ENCODE measurements around the gene FSTL4.

Gene FSTL4

DNA sequence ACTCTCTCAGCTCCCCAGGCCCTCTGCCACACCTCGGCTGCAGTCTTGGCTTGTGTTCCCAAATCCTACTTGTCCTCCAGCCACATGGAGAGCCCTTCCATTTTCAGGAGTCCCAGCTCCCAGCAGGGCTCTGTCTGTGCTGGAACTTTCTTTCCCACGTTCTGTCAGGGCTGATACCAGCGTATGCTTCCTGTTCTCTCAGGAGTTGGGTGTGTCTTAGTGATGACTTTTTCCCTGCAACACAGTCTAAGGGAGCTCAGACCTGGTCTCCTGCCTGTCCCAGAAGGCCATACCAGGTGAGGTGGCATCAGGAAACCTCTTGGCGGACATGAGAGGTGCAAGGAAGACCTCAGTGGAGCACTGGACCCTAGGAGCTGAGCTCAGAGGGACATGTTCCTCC lies 334.0 kb downstream of the FSTL4 start:
- DNase-seq: no peak

DNA sequence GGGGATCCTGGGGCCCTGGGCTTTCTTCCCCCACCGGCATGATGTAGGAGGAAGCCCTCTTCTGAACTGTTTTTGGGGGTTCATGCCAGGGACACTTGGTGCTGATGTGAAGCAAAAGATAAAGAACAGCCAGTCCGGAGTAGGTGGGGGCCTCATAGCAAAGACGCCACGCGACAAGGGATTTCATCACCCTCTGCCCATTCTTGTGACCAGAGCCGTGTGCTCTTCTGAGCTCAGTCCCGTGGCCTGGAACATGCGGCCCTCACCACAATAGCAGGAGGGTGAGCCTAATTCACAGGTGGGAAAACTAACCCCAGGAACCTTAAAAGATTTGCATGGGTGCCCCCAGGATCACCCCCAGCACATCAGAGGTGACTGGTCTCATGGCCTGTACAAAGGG lies 334.6 kb downstream of the FSTL4 start:
- no peak for DNase-seq

DNA sequence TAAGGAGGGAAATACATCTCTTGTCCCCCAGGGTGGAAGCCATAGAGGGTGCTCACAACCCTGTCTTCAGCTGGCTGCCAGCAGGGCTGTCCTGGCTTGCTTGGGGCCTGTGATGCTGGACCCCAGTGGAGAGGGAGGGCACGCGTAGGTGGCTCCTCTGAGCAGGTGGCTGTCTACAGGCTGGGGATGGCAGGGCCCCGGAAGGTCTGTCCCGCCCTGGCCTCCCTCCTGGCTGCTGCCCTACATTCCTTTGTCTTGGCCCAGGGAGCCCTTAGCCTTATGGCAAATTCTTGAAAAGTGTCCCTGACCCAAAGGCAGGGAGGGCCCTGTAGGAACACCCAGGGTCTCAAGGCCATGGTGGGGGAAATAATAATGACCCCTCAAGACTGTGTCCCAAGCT lies 336.2 kb downstream of the FSTL4 start:
- DNase-seq: no peak

DNA sequence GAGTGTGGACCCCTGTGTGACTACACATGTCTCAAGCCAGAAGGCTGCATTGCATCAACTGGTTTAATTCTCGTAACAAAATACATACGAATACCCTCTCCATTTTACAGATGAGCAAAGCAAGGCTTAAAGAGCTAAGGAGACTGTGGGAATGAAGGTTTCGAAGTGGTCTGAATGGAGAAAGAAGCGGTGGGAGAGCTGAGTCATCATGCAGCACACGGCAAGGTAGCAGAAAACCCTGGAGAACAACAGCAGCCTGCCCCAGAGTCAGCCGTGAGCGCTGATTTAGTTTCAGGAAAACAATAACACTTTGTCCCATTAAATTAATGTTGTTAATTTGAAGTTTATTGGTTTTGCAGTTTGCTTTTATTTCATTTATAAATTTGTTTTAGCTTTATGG lies 336.7 kb downstream of the FSTL4 start:
- DNase-seq: no peak

DNA sequence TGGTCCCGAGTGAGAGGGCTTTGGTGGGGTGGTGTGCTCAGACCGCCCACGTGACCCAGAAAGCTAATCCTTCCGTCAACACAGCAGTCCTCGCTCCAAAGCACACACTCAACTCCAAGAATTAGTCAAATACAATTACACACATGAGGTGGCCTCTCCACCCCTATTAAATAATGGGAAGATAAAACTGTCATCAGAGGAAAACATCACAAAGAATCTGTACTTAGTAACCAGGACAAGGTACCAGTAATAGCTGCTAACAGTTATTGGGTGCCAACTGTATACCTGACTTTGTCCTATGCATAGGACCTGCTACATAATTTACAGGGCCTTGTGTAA lies 337.8 kb downstream of the FSTL4 start:
- DNase-seq: no peak

DNA sequence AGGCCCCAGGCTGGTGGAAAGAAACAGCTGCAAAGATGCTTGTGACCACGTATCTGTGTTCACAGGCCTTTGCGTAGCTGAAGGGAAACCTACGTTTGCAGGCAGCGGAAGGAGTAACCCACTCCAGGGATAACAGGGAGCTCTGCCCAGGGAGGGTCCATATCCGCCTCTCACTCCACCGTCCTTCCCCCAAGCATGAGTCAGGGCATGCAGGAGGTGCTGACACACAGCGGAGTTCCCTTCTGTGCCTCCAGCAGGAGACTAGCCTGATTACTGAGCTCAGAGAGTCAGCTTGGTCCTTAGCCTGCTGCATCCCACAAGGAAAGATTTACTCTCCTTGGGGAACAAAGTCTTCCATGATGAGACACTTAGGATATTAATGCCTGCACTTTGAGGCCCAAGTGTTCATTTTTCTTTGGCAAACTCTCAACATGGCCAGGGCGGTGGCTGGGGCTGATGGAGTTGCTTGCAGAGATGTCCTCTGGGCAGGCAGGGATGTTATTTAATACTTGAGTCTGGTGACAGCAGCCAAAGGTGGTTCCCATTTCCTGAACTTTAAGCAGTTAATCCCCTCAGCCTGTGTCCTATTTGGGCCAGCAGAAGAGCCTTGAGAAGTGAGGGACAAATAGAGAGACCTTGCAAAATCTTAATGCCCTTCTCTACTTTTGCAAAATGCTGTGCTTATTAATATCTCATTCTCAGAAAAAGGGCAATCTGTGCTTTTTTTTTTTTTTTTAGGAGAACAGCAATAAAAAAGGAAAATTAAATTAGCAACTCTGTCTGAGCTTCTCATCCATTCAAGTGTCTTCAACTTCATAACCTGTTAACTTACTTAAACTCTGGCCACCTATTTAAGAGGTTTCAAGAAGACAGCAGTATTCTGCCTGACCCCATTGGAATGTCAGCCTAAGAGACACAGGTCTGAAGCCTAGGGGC lies 338.4 kb downstream of the FSTL4 start:
- no peak for DNase-seq

DNA sequence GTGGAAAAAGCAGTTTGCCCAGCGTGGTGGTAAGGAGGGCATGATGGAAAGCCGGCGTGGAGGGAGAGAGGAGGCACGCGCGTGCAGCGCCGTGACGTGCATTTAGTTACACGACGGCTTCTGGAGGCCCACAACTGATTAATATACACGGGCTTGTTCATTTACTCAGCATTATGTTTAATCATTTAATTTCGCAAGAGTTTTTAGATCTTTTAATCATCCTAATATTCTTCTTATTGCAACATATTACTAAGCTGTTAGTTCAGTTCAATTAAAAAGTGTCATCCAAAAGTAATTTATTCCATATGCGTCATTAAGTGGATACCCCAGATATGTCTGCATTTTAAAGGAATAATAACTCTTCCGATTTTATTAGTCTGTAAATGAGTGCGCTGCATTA lies 340.0 kb downstream of the FSTL4 start:
- DNase-seq: no peak

DNA sequence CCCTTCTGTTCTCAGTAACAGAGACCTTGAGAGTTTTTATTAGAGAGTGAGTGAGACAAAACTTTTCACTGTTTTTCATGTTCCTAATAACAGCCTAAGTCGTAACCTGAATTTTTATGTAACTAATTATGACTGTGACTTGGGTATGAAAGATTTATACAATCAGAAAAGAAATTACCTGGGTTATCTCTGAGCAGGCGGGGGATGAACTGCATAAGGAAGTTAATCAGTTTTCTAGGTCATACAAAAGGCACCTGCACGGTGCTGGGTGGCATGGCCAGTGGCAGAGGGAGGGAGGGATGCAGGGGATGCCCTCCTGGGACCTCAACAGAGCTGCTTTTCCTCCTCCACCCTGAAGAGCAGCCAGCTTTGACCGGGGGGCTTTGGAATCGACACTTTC lies 340.7 kb downstream of the FSTL4 start:
- no peak for DNase-seq

DNA sequence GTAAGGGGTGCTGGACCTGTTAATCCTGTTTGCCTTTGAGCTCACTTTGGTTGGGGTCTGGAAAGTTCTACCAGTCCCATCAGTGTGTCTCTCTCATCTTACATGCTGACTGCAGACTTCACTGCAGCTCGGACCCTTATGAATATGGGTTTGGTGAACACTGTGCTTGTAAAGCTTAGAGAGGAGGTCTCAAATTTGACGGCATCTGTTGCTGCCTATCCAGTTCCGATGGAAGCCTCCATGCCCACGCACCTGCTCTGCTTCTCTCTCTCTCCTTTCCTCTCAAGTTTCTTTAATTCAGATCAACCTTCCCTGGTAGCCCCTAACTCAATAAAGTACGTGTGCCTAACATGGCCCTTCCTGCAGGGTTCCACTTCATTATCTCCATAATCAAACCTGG lies 342.6 kb downstream of the FSTL4 start:
- DNase-seq: no peak

DNA sequence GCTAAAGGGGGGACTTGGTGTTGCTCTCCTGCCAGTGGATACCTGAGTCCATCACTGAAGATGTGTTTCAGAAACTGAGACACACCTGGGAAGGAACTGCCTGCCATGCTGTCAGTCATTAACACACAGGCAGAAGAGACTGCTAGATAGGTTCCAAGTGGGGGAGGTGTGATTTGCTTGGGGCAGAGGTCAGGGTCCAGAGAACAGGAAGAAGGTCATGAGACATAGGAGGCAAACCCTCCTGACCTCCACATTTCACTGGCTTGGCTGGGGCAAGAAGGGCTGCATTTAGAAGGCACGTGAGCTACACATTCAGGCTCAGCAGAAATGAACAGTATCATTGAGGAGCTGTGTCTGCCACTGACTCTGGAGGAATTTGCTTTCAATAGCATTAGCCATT lies 344.7 kb downstream of the FSTL4 start:
- DNase-seq: no peak

DNA sequence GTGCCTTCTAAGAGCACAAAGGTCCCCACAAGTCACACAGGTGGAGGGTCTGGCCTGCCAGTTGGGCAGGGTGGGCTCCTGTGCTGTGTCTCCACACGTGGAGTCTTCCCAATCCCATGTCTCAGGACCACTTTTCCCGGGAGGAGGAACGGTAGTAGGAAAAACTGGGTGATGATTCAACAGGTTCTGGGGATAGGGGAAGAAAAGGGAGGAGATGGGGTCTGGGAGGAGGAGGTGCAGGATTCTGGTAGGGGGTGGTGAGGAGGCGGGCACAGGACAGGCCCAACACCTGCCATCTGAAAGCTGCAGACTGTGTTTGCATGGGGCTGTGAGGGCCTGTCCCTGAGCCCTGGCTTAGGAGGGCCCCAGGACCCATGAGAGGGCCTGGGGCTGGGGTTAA lies 345.4 kb downstream of the FSTL4 start:
- no peak for DNase-seq

DNA sequence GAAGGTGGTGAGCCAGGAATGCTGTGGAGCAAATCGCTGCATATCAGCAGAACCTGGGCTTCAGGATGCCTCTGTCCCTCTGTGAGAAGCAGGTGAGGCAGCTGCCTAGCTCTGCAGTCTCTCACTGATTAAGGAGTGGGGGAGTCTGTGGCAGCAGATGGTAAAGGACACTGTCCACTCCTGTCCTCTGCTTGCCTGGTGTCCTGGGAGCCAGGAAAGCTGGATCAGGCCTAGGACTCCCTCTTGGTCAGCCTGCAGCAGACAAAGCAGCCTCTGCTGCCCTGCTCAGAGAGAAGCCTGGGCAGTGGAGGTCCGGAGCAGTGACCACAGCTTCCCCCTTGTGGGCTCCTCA lies 345.8 kb downstream of the FSTL4 start:
- DNase-seq: no peak

DNA sequence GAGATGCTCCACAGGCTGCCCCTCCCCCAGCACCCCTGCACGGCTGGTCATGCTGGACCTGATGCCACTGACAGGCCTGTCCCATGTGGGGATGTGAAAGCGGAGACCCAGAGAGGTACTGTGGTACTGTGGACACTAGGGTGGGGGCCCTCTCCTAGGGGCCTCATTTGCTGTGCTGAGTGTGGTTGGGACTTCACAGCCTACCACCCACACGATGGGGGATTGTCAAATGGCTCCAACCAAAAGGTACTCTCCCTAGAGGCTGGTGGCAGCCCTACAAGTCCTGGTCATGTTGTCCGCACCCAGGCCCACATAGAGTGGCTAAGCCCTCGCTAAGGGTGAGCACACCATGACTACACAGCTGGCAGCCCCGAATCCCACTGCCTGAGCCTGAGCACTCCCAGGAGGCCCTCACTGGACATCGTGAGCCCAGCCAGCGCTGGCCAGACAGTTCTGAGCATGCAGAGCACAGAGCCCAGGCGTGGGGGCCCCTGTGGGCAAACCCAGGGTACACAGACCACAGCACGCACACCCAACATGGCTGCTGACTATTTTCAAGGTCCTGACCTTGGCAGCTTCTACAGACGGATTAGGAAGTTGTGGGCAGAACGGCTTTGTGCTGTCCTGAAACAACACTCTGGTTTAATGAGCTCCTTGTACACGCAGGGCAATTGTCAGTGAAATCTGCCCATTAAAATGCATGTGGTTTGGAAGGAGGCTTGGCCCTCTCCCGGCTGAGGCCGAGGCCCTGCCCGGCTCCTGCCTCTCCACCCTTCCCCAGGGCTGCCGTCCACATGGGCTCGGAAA lies 346.4 kb downstream of the FSTL4 start:
- no peak for DNase-seq

DNA sequence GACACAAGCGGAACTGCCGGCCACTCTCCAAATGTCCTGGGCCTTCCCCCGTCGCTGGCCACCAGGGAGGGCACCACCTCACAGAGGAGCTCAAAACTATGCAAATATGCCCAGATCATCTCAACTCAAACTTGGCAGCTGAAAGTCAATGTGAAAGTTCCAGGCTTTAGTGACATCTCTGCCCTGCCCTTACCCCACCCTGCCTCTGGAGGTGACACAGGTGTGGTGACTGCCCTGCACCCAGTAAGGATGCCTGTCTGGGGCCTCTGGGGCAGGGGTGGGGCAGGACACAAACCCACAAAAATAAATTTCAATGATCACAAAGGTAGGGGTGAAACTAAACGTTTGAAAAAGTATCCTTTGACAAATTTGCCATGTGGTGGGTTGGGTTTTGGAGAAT lies 347.1 kb downstream of the FSTL4 start:
- no peak for DNase-seq

DNA sequence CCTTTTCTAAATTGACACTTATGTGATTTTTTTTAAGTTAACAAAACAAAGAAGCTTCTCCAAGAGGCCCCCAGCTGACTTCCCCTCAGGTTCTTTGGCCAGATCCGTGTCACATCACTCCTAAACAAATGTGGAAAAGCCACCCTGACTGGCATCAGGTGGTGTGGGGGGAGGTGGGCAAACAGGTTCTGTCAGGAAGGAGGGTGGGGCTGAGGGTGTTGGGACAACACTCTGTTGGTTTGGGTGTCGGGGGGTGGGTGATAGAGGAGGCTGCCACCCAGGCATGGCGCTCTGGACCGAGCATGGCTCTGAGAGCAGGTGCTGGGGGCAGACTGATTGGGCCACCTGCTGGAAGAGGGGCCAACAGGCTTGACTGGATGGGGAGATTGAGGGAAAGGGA lies 349.7 kb downstream of the FSTL4 start:
- no peak for DNase-seq

DNA sequence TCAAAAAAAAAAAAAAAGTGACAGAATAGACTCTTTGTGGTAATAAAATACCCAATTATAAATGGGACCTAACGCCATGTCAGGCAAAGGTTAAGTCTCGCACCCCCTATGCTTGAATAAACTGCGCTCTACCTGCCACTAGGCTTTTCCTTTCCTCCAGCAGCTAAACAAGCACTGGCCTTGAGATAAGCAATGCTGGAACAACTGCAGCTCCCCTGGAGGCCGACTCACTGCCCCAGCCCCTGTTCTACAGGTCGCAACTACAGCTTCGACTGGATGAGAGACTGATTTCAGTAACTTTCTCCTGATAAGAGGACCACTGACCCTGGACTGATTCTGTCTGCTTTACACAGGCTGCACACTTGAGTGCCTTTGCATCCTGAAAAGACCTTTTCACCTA lies 350.3 kb downstream of the FSTL4 start:
- DNase-seq: no peak

DNA sequence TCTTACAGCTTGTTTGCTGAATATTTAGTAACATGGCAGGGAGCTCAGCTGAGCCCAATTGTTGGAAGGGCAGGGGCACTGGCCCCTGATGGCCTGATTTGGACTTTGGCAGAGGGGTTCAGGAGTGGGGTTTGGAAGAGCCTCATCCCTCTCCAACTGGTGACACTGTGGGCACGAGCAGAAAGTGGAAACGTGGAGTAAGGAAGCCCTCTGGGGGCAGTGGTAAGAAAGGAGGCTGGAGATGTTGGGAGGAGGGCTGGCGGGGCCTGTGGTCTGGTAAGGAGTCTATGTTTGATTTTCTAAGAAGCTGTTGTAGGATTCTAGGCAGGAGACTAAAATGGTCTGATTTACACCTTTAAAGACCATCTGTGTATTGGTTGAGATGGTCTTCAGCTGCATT lies 351.6 kb downstream of the FSTL4 start:
- no peak for DNase-seq

DNA sequence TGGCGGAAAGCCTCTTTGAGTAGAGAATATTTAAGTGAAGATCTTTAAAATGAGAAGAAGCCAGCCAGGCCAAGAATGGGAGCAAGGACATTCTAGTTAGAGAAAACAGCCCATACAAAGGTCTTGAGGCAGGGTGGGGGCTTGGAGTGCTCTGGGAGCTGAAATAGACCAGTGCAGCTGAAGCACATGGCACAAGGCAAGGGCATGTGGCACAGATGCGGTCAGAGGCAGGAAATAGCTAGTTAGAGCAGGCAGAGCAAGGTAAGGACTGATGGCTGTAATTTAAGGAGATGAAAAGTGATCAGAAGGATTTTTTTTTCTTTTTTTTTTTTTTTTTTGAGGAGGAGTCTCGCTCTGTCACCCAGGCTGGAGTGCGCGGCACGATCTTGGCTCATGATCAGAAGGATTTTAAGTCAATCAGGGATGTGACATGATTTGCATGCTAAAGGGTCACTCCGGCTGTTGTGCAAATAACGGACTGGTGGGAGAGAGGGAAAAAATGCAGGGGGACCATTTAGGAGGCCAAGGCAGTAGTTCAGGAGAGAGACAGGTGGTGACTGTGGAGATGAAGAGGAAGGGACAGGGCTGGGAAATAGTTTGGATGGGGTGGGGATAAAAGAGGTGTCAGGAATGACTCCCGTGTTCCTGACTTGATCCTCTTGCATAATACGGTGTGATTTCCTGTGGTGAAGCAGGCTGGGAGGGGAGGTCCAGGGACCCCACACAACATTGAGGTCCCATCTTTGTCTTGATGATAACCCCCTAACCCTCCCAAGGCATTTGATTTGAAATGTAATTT lies 352.9 kb downstream of the FSTL4 start:
- no peak for DNase-seq

DNA sequence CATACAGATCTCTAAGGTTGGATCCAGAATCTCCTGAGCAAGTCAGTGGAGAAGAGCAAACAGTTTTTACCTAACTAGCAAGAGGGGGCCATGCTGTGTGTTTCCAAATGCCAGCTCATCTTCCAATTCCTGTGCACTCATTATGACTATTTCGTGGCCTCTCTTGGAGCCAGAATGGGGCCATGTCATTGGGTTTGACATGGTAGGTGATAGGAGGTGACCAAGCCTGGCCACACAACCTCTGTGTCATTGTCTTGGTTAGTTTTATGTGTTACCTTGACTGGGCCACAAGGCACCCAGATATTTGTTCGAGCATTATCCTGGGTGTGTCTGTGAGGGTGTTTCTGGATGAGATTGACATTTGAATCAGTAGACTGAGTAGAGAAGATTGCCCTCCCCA lies 354.4 kb downstream of the FSTL4 start:
- no peak for DNase-seq

DNA sequence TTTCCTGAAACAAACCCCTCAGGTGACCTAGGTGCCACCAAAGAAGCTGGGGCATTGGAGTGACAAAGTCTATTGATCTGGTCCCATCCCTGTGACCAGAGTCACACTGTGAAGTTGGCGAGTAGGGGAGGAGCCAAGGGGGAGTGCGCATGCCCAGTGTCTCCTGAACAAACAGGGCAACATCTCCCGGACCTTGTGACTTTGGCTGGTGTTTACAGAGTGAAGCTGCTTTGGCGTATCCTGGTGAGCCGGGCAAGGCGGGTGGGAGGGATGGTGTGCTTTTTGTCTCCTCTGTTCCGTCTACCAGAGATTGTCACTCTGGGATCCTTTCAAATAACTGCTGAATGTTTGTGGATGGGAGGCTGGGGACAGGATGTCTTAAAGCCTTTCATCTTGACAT lies 356.1 kb downstream of the FSTL4 start:
- no peak for DNase-seq

DNA sequence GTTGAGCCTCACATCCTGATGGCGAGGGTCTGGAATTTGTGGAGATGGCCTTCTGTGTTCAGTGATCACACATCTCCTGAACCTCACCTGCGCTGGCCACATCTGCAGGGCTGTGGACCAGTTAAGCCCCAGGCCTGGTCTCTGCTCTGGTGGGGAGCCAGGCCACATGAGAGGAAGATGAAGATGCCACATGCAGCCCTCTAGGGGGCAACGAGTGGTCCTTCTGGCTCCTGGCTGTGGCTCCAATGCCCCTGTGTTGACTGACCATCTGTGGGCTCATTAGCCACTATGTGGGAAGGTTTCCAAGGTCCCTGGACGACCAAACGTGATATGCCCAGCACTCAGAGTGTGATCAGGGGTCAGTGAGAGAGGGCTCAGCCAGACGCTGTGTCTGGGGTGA lies 357.5 kb downstream of the FSTL4 start:
- no peak for DNase-seq

DNA sequence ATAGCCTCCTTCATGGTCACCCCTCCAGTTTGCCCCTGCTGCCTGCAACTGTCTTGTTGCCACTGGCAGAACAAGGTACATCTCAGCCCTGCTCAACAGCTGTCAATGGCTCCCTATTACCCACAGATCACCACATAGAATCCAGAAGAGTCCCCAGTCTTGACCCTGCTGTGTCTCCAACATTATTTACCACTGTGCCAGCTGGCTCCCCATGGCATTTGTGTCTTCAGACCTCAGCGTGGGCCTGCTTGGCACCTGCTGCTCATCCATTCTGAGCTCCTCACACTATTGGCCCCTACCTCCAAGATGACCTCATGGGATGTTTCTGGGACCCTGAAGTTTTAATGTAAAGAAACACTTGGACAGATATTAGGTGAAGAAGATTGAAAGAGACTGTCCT lies 358.7 kb downstream of the FSTL4 start:
- DNase-seq: no peak

DNA sequence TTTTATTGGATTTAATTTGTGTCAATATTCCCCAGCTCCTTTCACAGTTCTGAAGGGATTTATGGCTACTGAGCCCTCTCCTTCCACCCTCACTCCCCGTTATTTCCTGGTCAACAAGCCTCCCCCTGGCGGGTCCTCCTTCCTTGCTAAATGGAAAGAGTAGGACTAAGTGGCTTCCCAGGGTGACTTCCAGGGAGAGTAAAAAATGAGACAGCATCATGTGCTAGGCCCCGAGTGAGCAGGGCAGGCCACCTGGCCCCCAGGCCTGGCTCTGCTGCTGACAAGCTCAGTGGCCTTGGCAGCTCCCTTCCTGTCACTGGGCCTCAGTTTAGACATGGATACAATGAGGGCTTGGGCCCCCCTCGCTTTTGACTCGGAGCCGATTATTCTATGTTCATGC lies 359.3 kb downstream of the FSTL4 start:
- DNase-seq: no peak

DNA sequence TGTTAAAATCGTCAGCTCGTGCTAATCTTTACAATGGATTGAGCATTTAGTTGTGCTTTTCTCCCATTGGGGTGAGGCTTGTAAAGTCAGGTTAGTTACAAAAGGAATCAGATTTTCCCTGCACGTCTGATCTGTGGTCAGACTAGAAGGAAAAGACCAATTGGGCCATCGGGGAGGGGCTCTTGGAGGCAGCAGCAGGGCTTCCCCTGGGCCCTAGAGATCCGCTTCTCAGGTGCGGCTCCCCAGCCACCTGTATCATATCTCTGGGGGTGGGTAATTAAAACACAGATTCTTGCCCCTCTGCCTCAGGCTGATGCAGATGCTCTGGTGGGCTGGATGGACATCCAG lies 360.2 kb downstream of the FSTL4 start:
- DNase-seq: no peak

Measured in NCI-H526 treated with DMSO at 0.1 percent for 48 hours (cell line).